ENCODE measurements around the gene LSAMP. TPM values are rescaled to one million over a fixed set of nuclear protein-coding genes. Genes with fewer than 3 reads are reported as not detected.

The LSAMP gene
- total RNA-seq, 2 experiments from 2014 or later, result not detected

- ChIA-PET CTCF (no interaction called here), POLR2A (no interaction called here)
- no peak for DNase-seq
- no peak for ATAC-seq
- Mint-ChIP-seq H3K27me3 (no peaks in the 10 kb centered on the region), H3K36me3 (ENCODE audit: low read depth) (no peaks in the 10 kb centered on the region), H3K4me3 (no peak overlapping the region), H3K4me1 (ENCODE audit: low read depth) (no peaks in the 10 kb centered on the region), H3K9me3 (peaks cover 3% of the 10 kb centered on the region), H3K27ac (no peak overlapping the region)
- TF ChIP-seq CTCF (IDR thresholded peaks at IDR 0.05), result no peak
- intact Hi-C loops (cut with micrococcal nuclease), result no loop called here
These were observed 67.2 kb downstream of the LSAMP start for GRCh38 chr3:116378077-116378476.

GRCh38 chr3:116374901-116375300 is 70.4 kb downstream of the LSAMP start:
- Mint-ChIP-seq H3K4me1 (ENCODE audit: low read depth) (no peaks in the 10 kb centered on the region), H3K4me3 (no peak overlapping the region), H3K36me3 (ENCODE audit: low read depth) (no peaks in the 10 kb centered on the region), H3K27ac (no peak overlapping the region), H3K9me3 (no peaks in the 10 kb centered on the region), H3K27me3 (no peaks in the 10 kb centered on the region)
- ATAC-seq, result no peak
- DNase-seq, result no peak
- ChIA-PET CTCF (no interaction called here), POLR2A (no interaction called here)
- intact Hi-C loops (cut with micrococcal nuclease), result no loop called here
- TF ChIP-seq CTCF (IDR thresholded peaks at IDR 0.05), result no peak

- no peak overlapping the region for H3K27ac Mint-ChIP-seq
- no peak for ATAC-seq
- H3K4me1 Mint-ChIP-seq (ENCODE audit: low read depth), result no peaks in the 10 kb centered on the region
- H3K9me3 Mint-ChIP-seq, result peaks cover 6% of the 10 kb centered on the region
- TF ChIP-seq CTCF (IDR thresholded peaks at IDR 0.05), result no peak
- ChIA-PET CTCF (no interaction called here), POLR2A (no interaction called here)
- H3K4me3 Mint-ChIP-seq, result no peak overlapping the region
- no peak for DNase-seq
- H3K36me3 Mint-ChIP-seq (ENCODE audit: low read depth), result no peaks in the 10 kb centered on the region
- H3K27me3 Mint-ChIP-seq, result no peaks in the 10 kb centered on the region
- intact Hi-C loops (cut with micrococcal nuclease), result no loop called here
These were observed 77.4 kb downstream of the LSAMP start for GRCh38 chr3:116367761-116368395.

- CTCF ChIA-PET, result no interaction called here
- POLR2A ChIA-PET, result no interaction called here
These were observed 89.2 kb downstream of the LSAMP start for GRCh38 chr3:116356056-116356455.

GRCh38 chr3:116354382-116354781 is 90.9 kb downstream of the LSAMP start:
- no peak for TF ChIP-seq CTCF (IDR thresholded peaks at IDR 0.05)
- H3K27me3 Mint-ChIP-seq, result no peaks in the 10 kb centered on the region
- intact Hi-C loops (cut with micrococcal nuclease), result no loop called here
- POLR2A ChIA-PET, result no interaction called here
- H3K4me3 Mint-ChIP-seq, result no peak overlapping the region
- CTCF ChIA-PET, result no interaction called here
- no peaks in the 10 kb centered on the region for H3K36me3 Mint-ChIP-seq (ENCODE audit: low read depth)
- ATAC-seq (no peak), DNase-seq (no peak)
- H3K4me1 Mint-ChIP-seq (ENCODE audit: low read depth), result no peaks in the 10 kb centered on the region
- peaks cover 4% of the 10 kb centered on the region for H3K9me3 Mint-ChIP-seq
- H3K27ac Mint-ChIP-seq, result no peak overlapping the region

More at GRCh38 chr3:116356056-116356455, 89.2 kb downstream of the LSAMP start:
- H3K27me3 Mint-ChIP-seq, result no peaks in the 10 kb centered on the region
- TF ChIP-seq CTCF (IDR thresholded peaks at IDR 0.05), result no peak
- no peaks in the 10 kb centered on the region for H3K36me3 Mint-ChIP-seq (ENCODE audit: low read depth)
- intact Hi-C loops (cut with micrococcal nuclease), result no loop called here
- H3K9me3 Mint-ChIP-seq, result peaks cover 4% of the 10 kb centered on the region
- H3K27ac Mint-ChIP-seq, result no peak overlapping the region
- H3K4me3 Mint-ChIP-seq, result no peak overlapping the region
- H3K4me1 Mint-ChIP-seq (ENCODE audit: low read depth), result no peaks in the 10 kb centered on the region
- ATAC-seq, result no peak
- no peak for DNase-seq

All from activated CD8-positive, alpha-beta T cell treated with anti-CD3 and anti-CD28 coated beads for 36 hours (primary cell).